GM10248 (cell line): Measurements from ENCODE around the gene SLC35B4.

Experiments
- CTCF ChIA-PET: fragments of 300-600 bp; sonication (Branson Sonifier 250); formaldehyde crosslinking; extraction: SDS; loops from one replicate; lab custom pipeline; 2021; ENCODE audit warnings: antibody characterized with exemption; lab: Yijun Ruan, JAX
- POLR2A ChIA-PET: fragments of 350-650 bp; sonication (Branson Sonifier 250); formaldehyde crosslinking; extraction: SDS; loops from one replicate; lab custom pipeline; 2020; ENCODE audit warnings: antibody characterized with exemption; lab: Yijun Ruan, JAX
- DNase-seq: peaks from one replicate; pipeline ENCODE4 v3.0.0; 2012; ENCODE audit errors: extremely low spot score
- TF ChIP-seq, protein P1 (sequence below): IDR thresholded peaks from 2 replicates; pipeline ENCODE4 v1.5.1; 2012; ENCODE audit warnings: mild to moderate bottlenecking, low read depth; ENCODE audit errors: extremely low read depth, missing control alignments, control extremely low read depth

The SLC35B4 gene

DNA sequence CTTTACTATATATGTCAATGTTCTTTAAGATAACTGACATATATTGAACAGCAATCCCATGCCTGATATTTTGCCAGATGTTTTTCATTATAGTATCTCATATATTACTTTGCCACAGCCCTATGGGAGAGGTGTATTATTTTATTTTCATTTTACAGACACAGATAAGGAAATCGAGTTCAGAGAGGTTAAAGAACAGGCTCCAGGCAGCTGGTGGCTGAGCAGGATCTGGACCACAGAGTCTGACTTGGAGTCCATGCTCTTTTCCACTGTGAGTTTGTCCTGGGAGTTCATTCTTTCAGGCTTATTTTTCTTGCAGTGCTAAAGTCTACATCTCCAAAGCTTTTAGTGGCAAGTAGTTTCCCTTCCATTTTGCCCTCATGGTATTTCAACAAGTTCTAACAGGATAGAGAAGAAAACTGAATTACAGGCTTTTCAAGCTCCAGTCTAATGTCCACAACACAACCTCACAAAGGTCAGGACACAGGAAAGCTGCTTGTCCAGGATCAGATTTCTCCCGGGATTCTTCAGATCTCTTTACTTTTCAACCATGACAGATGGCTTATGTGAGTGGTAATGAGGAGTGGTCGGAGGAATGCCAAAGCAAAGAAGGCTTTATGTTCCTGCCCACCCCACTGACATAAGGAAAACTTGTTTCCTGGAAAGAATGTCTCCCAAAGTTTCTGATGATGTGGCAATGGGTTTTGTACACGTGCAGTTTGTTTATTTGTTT, 13.1 kb upstream of the SLC35B4 start:
- no peak for DNase-seq
- ChIA-PET CTCF (interaction anchor here (1.2 to 4.0 kb wide), 2 partner anchors 13 to 36 kb away, joined by 3 to 19 read pairs; partner anchors contain the start of gene SLC35B4), POLR2A (no interaction called here)
- TF ChIP-seq, protein P1, sequence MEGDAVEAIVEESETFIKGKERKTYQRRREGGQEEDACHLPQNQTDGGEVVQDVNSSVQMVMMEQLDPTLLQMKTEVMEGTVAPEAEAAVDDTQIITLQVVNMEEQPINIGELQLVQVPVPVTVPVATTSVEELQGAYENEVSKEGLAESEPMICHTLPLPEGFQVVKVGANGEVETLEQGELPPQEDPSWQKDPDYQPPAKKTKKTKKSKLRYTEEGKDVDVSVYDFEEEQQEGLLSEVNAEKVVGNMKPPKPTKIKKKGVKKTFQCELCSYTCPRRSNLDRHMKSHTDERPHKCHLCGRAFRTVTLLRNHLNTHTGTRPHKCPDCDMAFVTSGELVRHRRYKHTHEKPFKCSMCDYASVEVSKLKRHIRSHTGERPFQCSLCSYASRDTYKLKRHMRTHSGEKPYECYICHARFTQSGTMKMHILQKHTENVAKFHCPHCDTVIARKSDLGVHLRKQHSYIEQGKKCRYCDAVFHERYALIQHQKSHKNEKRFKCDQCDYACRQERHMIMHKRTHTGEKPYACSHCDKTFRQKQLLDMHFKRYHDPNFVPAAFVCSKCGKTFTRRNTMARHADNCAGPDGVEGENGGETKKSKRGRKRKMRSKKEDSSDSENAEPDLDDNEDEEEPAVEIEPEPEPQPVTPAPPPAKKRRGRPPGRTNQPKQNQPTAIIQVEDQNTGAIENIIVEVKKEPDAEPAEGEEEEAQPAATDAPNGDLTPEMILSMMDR: no peak

DNA sequence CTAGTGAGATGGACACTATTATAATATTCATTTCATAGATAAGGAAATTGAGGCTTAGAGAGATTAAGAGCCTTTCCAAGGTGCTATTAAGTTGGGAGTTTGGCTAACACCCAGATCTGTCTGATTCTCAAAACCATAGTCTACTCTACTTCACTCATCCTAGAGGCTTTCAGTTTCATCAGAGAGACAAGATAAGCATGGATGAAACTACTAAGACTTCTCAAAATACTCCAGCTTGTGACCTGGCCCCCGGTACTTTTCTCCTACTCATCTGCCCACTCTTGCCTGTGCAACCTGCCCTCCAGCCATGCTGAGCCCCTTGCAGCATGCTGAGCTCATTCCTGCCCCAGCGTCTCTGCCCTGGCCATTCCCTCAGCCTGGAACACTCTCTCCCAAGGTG, 12.2 kb upstream of the SLC35B4 start:
- TF ChIP-seq, protein P1: no peak
- no peak for DNase-seq
- POLR2A ChIA-PET: no interaction called here
- CTCF ChIA-PET: interaction anchor here (0.8 to 4.0 kb wide), 6 partner anchors 9 to 192 kb away, joined by 3 to 19 read pairs (median 6); partner anchors contain the start of gene SLC35B4

GRCh38 chr7:134327896-134328295, 11.2 kb upstream of the SLC35B4 start:
- CTCF ChIA-PET: interaction anchor here (0.8 to 4.0 kb wide), 6 partner anchors 10 to 191 kb away, joined by 3 to 19 read pairs (median 6); partner anchors contain the start of gene SLC35B4
- TF ChIP-seq, protein P1: peak; percentile 53
- POLR2A ChIA-PET: no interaction called here
- DNase-seq: peak; percentile 49

- ChIA-PET POLR2A (no interaction called here), CTCF (no interaction called here)
- TF ChIP-seq, protein P1: no peak
- DNase-seq: no peak
These were observed 7.4 kb upstream of the SLC35B4 start for GRCh38 chr7:134324107-134324506.

DNA sequence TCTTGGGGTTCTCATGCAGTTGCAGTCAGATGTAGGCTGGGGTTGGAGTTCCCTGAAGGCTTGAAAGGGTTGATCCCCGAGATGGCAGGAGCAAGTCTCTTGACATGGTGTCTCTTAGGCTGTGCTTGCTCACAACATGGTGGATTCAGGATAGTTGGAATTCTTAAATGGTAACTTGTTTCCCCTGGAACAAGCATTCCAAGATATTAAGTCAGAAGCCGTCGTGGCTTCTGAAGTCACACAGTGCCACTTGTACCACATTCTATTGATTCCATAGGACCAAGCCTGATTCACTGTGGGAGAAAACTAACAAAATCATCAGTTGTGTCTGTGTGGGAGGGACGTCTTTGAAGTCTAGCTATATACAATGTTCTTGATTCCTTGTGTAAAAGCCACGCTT, 3.5 kb upstream of the SLC35B4 start:
- ChIA-PET CTCF (no interaction called here), POLR2A (no interaction called here)
- TF ChIP-seq, protein P1: no peak
- no peak for DNase-seq

GRCh38 chr7:134318443-134318842, 1.7 kb upstream of the SLC35B4 start:
- ChIA-PET CTCF (interaction anchor here (3.5 kb wide), 1 partner anchor 10 kb away, joined by 19 read pairs; no protein-coding TSS in a partner anchor), POLR2A (no interaction called here)
- TF ChIP-seq, protein P1: no peak
- no peak for DNase-seq
